ENCODE results near the gene TERT. TPM values are rescaled to one million over a fixed set of nuclear protein-coding genes. Genes with fewer than 3 reads are reported as not detected.
"Not testable (repeated sequence)": the region's sequence is repeated elsewhere in the genome, so short reads cannot be mapped to it uniquely, and the experiment has no call there.

The TERT gene
- total RNA-seq, 1 donor from 2014 or later = 3.5 TPM

DNA sequence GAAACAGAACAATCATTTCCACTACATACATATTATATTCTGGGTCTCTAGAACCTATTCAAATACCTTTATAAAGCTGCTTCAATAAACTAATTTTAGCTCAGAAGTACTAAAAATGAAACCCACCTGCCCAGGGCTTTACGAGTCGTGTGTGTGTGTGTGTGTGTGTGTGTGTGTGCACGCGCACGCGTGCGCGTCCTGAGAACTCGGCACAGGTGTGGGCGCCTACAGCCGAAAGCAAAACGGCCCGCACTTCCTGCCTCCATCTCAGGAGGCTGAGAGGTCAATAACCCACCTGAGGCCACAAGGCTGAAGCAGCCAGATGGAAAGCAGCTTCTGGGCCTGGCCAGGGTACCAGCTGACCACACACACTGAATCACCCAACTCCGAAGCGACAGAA is 47.0 kb upstream of the TERT start:
- Mint-ChIP-seq H3K4me1 (ENCODE audit: low read depth) (peaks cover 14% of the 10 kb centered on the region), H3K36me3 (ENCODE audit: insufficient read depth) (peaks cover 13% of the 10 kb centered on the region), H3K27ac (no peak overlapping the region), H3K9me3 (ENCODE audit: low read depth) (no peaks in the 10 kb centered on the region), H3K27me3 (no peaks in the 10 kb centered on the region), H3K4me3 (ENCODE audit: low read depth) (no peak overlapping the region)
- DNase-seq (ENCODE audit: low spot score, unreplicated experiment) = no peak
- TF ChIP-seq, protein P1, sequence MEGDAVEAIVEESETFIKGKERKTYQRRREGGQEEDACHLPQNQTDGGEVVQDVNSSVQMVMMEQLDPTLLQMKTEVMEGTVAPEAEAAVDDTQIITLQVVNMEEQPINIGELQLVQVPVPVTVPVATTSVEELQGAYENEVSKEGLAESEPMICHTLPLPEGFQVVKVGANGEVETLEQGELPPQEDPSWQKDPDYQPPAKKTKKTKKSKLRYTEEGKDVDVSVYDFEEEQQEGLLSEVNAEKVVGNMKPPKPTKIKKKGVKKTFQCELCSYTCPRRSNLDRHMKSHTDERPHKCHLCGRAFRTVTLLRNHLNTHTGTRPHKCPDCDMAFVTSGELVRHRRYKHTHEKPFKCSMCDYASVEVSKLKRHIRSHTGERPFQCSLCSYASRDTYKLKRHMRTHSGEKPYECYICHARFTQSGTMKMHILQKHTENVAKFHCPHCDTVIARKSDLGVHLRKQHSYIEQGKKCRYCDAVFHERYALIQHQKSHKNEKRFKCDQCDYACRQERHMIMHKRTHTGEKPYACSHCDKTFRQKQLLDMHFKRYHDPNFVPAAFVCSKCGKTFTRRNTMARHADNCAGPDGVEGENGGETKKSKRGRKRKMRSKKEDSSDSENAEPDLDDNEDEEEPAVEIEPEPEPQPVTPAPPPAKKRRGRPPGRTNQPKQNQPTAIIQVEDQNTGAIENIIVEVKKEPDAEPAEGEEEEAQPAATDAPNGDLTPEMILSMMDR (IDR thresholded peaks at IDR 0.05; ENCODE audit: unreplicated experiment) = no peak

DNA sequence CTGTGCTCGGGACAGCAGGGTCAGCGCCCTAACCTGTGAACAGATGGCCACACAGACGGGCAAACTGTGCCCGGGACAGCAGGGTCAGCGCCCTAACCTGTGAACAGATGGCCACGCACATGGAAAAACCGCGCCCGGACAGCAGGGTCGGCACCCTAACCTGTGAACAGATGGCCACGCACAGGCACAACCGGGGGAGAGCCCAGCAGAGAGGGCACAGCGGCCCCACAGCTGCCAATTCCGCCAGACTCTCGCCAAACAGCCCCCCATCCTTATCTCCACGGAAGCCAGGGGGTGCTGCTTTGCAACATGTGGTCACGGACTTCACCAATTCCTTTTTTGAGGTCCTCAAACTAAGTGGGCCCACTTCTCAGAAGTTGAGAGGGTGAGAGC is 44.9 kb upstream of the TERT start:
- H3K4me3 Mint-ChIP-seq (ENCODE audit: low read depth); H3K27me3 Mint-ChIP-seq; DNase-seq (ENCODE audit: low spot score, unreplicated experiment); H3K27ac Mint-ChIP-seq; H3K9me3 Mint-ChIP-seq (ENCODE audit: low read depth); H3K4me1 Mint-ChIP-seq (ENCODE audit: low read depth): not testable (repeated sequence)
- H3K36me3 Mint-ChIP-seq (ENCODE audit: insufficient read depth) = peaks cover 13% of the 10 kb centered on the region

DNA sequence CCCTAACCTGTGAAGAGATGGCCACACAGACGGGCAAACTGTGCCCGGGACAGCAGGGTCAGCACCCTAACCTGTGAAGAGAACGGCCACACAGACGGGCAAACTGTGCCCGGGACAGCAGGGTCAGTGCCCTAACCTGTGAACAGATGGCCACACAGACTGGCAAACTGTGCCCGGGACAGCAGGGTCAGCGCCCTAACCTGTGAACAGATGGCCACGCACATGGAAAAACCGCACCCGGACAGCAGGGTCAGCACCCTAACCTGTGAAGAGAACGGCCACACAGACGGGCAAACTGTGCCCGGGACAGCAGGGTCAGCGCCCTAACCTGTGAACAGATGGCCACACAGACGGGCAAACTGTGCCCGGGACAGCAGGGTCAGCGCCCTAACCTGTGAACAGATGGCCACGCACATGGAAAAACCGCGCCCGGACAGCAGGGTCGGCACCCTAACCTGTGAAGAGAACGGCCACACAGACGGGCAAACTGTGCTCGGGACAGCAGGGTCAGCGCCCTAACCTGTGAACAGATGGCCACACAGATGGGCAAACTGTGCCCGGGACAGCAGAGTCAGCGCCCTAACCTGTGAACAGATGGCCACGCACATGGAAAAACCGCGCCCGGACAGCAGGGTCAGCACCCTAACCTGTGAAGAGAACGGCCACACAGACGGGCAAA is 44.4 kb upstream of the TERT start:
- not testable (repeated sequence) for H3K4me3 Mint-ChIP-seq (ENCODE audit: low read depth); H3K4me1 Mint-ChIP-seq (ENCODE audit: low read depth); H3K27me3 Mint-ChIP-seq; H3K27ac Mint-ChIP-seq; DNase-seq (ENCODE audit: low spot score, unreplicated experiment); H3K9me3 Mint-ChIP-seq (ENCODE audit: low read depth)
- peaks cover 13% of the 10 kb centered on the region for H3K36me3 Mint-ChIP-seq (ENCODE audit: insufficient read depth)

DNA sequence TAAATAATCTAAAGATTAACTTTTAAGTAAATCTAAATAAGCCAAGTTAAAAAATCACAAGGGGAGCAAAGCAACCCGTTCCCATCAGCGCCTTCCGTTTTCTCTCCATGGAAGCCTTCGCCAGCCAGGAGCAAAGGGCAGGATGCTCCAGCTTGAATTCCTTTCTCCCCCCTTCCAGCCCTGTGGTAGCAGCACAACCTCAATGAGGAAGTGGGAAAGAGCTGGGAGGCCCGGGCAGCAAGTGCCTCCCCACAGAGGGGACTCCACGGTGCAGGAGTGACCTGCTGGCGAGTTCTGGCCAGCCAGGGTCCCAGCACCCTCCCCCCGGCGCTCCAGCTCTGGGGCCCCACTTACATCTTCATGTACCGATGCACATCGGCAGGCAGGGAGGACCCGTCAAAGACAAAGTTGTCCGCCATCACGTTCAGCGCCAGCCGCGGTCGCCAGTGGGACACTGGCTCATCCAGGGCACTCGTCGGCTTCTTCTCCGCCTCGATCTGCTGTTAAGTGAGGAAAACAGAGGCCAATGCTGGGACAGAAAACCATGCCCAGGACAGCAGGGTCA is 43.7 kb upstream of the TERT start:
- H3K4me3 Mint-ChIP-seq (ENCODE audit: low read depth) = no peak overlapping the region
- H3K4me1 Mint-ChIP-seq (ENCODE audit: low read depth) = peaks cover 3% of the 10 kb centered on the region
- H3K9me3 Mint-ChIP-seq (ENCODE audit: low read depth) = no peaks in the 10 kb centered on the region
- peaks cover 13% of the 10 kb centered on the region for H3K36me3 Mint-ChIP-seq (ENCODE audit: insufficient read depth)
- TF ChIP-seq, protein P1 (IDR thresholded peaks at IDR 0.05; ENCODE audit: unreplicated experiment) = no peak
- no peaks in the 10 kb centered on the region for H3K27me3 Mint-ChIP-seq
- H3K27ac Mint-ChIP-seq = no peak overlapping the region
- no peak for DNase-seq (ENCODE audit: low spot score, unreplicated experiment)

DNA sequence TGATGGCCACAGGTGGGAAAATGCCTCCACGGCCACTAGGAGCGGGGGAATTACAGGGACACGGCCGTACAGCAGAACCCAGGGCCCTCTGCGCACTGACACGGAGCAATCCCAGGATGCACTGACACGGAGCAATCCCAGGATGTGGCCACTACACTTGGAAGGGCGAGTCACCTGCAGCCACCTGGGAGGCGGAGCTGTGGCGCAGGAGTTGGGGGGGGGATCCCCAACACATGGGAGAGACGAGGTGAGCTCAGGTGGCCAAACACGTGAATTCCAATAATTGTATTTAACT is 43.3 kb upstream of the TERT start:
- no peak for DNase-seq (ENCODE audit: low spot score, unreplicated experiment)
- Mint-ChIP-seq H3K9me3 (ENCODE audit: low read depth) (no peaks in the 10 kb centered on the region), H3K36me3 (ENCODE audit: insufficient read depth) (peaks cover 13% of the 10 kb centered on the region), H3K27me3 (no peaks in the 10 kb centered on the region), H3K4me3 (ENCODE audit: low read depth) (no peak overlapping the region), H3K4me1 (ENCODE audit: low read depth) (peaks cover 1% of the 10 kb centered on the region), H3K27ac (no peak overlapping the region)
- TF ChIP-seq, protein P1 (IDR thresholded peaks at IDR 0.05; ENCODE audit: unreplicated experiment) = no peak

DNA sequence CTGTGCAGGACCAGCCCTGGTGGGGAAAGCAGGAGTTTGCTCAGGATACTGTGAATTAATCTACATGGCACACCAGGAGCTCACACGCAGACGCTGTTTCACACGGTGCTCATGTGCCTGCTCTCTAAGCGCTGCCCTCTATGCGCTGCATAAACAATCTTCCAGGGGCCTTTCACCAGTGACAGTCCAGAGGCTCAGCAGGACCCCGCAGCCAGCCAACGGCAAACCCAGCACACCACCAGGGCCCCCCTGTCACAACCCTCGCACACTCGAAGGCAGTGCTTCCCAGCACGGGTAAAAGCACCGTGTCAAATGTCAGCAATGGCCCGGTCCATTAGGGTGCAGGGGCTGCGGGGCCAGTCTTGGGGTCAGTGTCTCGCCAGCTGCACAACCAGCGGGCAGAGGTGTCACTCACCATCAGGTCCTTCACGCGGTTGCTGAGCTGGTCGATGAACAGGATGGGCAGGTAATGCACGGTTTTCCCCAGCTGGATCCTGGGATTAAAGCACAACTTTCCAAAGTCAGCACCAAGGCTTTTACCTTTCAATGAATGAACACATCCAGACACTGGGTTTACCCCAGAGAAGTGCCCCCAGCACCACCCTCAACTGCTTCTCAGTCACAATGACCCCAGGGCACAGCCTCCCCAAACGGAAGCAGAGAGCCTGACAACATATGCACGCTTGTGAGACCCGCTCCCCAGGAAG is 42.8 kb upstream of the TERT start:
- H3K9me3 Mint-ChIP-seq (ENCODE audit: low read depth) = no peaks in the 10 kb centered on the region
- no peaks in the 10 kb centered on the region for H3K4me1 Mint-ChIP-seq (ENCODE audit: low read depth)
- H3K27me3 Mint-ChIP-seq = no peaks in the 10 kb centered on the region
- no peak overlapping the region for H3K4me3 Mint-ChIP-seq (ENCODE audit: low read depth)
- H3K27ac Mint-ChIP-seq = no peak overlapping the region
- TF ChIP-seq, protein P1 (IDR thresholded peaks at IDR 0.05; ENCODE audit: unreplicated experiment) = no peak
- no peak for DNase-seq (ENCODE audit: low spot score, unreplicated experiment)
- peaks cover 12% of the 10 kb centered on the region for H3K36me3 Mint-ChIP-seq (ENCODE audit: insufficient read depth)
